Neural cell (in vitro differentiated cells): ENCODE results near the gene FUBP1.

Source experiments
- EP300 ChIP-seq: fragments of 450-650 bp; conservative IDR thresholded peaks from 2 replicates; pipeline ENCODE4 v1.6.1; 2014; ENCODE audit warnings: antibody characterized with exemption, mild to moderate bottlenecking, moderate library complexity; ENCODE audit not compliant: poor library complexity, severe bottlenecking
- POLR2AphosphoS5 ChIP-seq: IDR thresholded peaks from 2 replicates; pipeline ENCODE4 v1.6.1; 2012
- TAF1 ChIP-seq: IDR thresholded peaks from 2 replicates; pipeline ENCODE4 v1.6.1; 2012; ENCODE audit warnings: low read depth
- TF ChIP-seq, protein P1 (sequence below): fragments of 450-650 bp; IDR thresholded peaks from 2 replicates; pipeline ENCODE4 v1.5.1; 2014; ENCODE audit warnings: antibody characterized with exemption, mild to moderate bottlenecking, moderate library complexity; ENCODE audit not compliant: poor library complexity, severe bottlenecking
- TF ChIP-seq, protein P2 (sequence below): IDR thresholded peaks from 2 replicates; pipeline ENCODE4 v1.6.1; 2012; ENCODE audit warnings: borderline replicate concordance

DNA sequence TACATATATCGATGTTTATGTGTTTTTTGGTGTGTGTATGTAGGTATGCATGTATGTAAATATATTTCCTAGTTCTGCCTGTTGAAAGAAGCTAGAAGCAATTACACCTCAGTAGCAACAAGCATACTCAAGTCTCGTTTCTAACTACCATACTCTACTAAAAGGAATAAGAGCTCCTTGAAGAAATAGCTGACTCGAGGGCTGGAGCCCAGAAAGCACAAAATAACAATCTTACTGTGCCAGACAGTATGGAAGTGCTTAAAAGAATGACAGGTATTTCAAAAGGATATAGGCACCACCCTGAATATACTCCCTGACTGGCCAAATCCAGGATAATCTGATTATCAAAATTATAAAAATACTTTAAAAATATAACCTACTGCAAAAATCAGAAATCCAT, 23.2 kb downstream of the FUBP1 start:
- TF ChIP-seq TAF1 = no peak
- TF ChIP-seq EP300 = no peak
- TF ChIP-seq, protein P1, sequence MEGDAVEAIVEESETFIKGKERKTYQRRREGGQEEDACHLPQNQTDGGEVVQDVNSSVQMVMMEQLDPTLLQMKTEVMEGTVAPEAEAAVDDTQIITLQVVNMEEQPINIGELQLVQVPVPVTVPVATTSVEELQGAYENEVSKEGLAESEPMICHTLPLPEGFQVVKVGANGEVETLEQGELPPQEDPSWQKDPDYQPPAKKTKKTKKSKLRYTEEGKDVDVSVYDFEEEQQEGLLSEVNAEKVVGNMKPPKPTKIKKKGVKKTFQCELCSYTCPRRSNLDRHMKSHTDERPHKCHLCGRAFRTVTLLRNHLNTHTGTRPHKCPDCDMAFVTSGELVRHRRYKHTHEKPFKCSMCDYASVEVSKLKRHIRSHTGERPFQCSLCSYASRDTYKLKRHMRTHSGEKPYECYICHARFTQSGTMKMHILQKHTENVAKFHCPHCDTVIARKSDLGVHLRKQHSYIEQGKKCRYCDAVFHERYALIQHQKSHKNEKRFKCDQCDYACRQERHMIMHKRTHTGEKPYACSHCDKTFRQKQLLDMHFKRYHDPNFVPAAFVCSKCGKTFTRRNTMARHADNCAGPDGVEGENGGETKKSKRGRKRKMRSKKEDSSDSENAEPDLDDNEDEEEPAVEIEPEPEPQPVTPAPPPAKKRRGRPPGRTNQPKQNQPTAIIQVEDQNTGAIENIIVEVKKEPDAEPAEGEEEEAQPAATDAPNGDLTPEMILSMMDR = no peak
- TF ChIP-seq, protein P2, sequence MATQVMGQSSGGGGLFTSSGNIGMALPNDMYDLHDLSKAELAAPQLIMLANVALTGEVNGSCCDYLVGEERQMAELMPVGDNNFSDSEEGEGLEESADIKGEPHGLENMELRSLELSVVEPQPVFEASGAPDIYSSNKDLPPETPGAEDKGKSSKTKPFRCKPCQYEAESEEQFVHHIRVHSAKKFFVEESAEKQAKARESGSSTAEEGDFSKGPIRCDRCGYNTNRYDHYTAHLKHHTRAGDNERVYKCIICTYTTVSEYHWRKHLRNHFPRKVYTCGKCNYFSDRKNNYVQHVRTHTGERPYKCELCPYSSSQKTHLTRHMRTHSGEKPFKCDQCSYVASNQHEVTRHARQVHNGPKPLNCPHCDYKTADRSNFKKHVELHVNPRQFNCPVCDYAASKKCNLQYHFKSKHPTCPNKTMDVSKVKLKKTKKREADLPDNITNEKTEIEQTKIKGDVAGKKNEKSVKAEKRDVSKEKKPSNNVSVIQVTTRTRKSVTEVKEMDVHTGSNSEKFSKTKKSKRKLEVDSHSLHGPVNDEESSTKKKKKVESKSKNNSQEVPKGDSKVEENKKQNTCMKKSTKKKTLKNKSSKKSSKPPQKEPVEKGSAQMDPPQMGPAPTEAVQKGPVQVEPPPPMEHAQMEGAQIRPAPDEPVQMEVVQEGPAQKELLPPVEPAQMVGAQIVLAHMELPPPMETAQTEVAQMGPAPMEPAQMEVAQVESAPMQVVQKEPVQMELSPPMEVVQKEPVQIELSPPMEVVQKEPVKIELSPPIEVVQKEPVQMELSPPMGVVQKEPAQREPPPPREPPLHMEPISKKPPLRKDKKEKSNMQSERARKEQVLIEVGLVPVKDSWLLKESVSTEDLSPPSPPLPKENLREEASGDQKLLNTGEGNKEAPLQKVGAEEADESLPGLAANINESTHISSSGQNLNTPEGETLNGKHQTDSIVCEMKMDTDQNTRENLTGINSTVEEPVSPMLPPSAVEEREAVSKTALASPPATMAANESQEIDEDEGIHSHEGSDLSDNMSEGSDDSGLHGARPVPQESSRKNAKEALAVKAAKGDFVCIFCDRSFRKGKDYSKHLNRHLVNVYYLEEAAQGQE = no peak
- no peak for TF ChIP-seq POLR2AphosphoS5
